ENCODE measurements around the gene HEBP2.
"Not testable (repeated sequence)": the region's sequence is repeated elsewhere in the genome, so short reads cannot be mapped to it uniquely, and the experiment has no call there.

Gene HEBP2

DNA sequence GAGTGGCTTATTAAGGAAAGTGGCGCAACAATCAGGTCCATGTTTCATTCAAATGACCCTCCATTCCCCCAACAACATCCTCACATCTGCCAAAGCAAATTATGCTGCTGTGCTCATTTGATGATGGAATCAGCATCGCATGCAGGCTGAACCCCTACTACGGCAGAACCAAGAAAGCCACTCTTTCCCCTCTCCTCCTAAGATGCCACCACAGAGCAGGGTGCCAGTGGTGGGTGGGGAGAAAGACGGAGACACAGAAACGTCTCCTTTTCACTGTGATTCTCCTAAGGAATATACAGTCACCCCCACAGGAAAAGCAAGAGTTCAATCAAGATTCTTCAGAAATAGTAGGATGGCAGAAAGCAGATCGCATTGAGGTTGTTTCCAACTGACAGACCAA is 17.1 kb downstream of the HEBP2 start:
- no peak overlapping the region for H3K27ac ChIP-seq
- no peak overlapping the region for H3K4me3 ChIP-seq

DNA sequence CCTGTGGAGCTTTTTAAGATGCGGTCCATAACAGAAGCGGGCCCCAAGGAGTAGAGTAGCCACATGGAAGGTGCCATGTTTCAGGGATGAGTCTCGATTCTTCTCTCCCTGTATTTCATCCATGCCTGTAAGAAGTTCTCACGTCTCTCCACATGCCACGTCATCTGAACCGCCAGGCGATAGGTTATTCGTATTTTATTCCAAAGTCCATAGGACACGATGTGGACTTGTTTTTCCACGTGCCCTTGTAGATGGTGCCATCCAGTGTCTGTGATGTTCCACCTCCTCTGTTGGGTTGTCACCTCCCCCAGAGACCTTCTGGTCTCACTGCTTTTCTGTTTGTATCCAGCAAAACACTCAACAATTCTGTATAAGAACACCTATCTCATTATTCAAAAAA is 17.6 kb downstream of the HEBP2 start:
- H3K27ac ChIP-seq = no peak overlapping the region
- no peak overlapping the region for H3K4me3 ChIP-seq

DNA sequence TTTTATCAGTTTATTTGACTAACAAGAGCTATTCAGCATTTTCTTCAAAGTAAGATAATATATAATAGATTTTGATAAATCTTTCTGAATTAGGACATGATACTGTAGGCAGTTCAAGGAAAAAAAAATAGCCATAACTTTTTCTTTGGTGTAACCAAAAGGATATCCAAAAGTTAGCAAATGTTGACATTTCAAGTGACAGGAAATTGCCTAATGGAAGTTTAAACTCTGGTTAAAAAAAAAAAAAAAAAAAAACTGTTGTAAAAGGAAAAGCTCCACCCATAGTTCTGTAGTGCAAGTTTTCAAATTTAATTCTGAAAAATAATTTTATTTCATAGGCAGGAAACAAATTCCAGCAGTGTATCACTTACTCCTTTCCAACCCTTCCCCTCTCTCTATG is 18.8 kb downstream of the HEBP2 start:
- H3K4me3 ChIP-seq = no peak overlapping the region
- H3K27ac ChIP-seq = no peak overlapping the region

DNA sequence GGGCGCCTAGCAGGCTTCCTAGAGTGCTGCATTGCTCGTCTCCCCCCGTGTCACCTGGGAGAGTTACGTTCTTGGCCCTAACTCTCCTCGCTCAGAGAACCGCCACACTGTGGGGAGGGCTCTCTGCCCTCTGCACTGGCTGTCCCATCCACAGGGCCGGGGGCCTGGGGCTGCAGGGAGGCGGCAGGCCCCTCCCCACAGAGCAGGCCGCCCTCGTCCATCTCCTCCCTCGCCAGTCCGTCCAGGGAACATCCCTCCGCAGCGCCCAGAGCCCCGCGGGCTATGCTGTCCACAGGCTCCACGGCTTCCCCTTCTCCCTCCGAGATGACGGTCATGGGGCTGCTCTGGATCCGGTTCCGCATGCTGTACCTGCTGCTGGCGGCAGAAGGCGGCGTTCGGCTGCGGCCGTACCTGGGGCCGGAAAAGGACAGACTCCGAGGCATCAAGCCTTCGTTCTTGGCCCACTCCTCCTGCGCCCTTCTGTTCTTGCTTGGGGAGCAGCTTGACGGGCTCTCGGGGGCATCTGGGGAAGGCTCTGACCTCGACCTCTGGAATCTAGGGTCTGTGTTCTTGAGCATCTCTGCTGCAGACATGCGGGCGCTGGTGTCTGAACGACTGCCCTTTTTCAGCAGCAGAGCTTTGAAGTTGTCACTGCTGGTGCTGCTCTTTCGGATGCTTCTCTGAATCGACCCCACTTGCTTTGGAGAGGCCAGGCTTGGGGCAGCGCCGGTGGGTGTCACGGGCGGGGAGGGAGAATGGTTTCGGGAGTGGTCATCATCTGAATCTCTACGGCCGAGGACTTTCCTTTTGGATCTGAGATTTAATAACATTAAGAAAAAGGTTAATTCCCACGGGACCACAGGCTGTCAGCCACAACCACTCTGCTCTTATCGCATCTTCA is 20.2 kb downstream of the HEBP2 start:
- H3K27ac ChIP-seq = no peak overlapping the region

DNA sequence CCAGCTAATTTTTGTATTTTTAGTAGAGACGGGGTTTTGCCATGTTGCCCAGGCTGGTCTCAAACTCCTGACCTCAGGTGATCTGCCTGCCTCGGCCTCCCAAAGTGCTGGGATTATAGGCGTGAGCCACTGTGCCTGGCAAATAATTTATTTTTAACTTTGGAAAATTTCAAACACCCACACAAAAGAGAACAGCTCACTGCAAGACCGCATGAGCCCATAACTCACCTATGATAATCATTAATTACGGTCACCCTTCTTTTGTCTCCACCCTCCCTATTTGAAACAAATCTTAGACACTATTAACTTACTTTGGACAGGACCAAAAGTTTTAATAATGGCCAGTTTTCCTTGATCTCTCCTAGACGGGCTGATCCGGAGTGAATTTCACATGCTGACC is 21.2 kb downstream of the HEBP2 start:
- not testable (repeated sequence) for H3K4me3 ChIP-seq, H3K27ac ChIP-seq

More for the DNA sequence above, 20.2 kb downstream of the HEBP2 start:
- no peak overlapping the region for H3K4me3 ChIP-seq

DNA sequence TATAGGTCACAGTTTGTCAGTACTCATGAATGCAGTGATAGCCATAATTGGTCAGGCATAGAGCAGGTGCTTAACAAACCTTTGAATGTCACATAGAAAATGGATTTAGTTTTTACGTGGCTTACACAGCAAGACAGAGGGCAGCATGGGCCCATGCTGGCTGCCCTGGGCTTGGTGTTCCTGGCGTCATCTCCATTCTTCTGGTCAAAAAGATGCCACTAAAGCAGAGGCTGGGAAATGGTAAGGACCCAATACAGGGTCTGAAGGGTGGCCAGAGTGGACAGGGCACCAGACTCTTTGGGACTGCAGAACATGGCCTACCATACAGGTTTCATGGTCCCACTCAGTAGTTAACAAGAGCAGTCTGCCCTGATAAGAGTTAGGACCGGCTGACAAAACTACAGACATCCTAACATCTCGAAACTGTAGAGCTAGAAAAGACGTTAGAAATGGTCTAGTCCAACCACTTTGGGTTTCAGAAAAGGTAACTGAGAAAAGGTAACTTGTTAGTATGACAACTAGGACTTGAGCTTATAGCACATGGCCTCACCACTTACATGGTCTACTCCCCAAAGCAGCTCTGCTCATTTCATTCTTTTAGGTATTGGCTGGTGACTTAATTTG is 22.6 kb downstream of the HEBP2 start:
- no peak overlapping the region for H3K4me3 ChIP-seq
- no peak overlapping the region for H3K27ac ChIP-seq

DNA sequence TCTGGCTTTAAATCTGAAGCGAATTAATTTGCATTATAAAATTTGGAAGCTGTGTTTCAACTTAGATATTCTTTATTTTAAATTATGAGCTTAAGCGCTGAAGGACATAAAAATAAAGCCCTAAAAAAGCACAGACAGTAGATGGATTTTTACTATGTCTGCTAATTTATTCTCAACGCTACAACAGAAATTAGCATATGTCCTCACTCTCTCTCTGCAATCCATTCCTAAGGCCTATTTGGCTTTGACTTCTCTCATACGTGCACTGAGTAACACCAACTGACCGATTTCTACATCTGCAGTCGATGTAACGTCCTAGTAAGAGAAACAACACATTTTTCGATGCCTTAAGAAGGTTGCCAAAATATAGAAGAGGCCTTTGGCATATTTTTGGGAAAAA is 23.7 kb downstream of the HEBP2 start:
- Histone ChIP-seq H3K27ac (no peak overlapping the region), H3K4me3 (no peak overlapping the region)

DNA sequence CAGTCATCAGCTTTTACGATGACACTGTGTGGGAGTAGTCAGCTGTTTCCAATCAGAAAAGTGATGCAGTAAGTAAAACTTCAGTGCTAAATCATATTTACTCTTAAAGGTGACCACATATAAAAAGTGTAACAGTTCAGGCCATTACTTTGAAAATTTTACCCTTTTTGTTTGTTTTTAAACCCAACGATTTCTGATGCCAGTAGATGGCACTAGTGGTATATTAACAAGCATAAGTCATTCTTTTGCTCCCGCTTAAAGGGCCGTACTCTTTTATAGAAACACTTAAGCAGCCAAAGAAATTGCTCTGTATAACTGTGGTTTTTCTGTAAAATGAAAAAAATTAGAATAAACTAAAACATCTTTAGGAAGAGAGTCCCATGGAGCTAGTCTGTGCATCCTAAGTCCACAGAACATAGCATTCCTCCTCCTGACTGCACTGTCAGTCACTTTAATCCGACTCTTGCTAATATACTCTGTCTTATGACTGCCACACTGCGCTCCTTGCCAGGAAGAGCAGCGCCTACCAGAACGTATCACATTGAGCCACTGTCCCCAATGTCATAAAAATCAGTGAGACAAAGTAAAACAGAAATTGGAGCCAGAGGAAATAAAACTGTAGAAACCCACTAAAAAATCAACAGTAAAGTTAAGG is 25.0 kb downstream of the HEBP2 start:
- peak overlapping the region in 1 of 21 experiments; percentile 18 for H3K27ac ChIP-seq

DNA sequence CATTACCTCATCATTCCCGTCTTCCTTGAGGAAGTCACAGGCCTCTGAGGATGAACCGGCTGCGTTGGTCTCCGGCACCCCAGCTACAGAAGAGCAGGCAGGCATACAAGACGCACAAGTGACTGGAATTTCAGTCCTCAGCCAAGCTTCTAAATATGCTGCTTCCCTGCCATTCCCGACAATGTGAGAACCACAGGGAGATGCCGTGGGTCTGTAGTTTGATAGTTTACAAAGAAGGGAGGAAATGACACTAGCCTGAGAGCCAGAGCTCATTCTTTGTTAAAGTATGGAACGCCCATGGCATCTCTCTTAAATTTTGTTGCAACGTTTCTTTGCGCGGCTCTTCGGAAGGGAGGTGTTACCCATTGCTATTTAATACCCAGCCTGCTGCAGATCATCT is 25.7 kb downstream of the HEBP2 start:
- Histone ChIP-seq H3K27ac (peak overlapping the region in 1 of 21 experiments; percentile 18), H3K4me3 (no peak overlapping the region)

More for the DNA sequence above, 25.0 kb downstream of the HEBP2 start:
- H3K4me3 ChIP-seq = no peak overlapping the region

DNA sequence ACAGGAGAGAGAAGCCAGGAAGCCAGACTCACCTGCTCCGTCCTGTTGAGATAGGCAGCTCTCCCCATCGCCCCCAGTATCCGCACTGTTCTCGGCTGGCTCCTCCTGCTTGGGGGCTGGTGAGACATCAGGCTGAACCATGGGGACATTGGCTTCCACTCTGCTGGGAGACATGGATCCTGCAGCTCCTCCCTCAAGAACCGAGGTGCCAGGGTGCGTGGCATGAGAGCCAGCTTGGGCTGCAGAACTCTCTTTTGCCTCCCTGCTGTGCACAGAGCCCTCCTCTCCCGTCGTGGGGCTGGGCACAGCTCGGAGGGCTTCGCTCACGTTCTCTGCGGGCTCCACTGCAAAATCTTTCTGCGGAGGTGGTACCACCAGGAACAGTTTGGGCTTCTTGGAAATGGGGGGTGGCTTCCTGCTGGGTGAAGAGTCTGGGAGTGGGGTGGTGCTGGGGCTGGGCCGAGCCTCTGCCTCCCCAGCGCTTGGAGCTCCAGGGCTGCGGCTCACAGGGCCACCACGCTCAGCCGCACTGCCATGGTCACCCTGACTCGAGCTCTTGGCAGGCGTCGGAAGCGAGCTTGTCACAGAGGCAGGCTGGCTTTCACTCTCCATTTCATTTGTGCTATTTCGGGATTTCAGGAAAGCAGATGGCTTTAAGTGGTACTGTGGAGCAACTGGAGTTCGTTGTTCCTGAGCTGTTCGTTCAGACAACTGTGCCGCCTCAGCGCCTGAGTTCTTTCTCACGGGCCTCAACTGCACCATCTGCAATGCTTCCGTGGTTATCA is 26.5 kb downstream of the HEBP2 start:
- Histone ChIP-seq H3K27ac (no peak overlapping the region), H3K4me3 (no peak overlapping the region)

DNA sequence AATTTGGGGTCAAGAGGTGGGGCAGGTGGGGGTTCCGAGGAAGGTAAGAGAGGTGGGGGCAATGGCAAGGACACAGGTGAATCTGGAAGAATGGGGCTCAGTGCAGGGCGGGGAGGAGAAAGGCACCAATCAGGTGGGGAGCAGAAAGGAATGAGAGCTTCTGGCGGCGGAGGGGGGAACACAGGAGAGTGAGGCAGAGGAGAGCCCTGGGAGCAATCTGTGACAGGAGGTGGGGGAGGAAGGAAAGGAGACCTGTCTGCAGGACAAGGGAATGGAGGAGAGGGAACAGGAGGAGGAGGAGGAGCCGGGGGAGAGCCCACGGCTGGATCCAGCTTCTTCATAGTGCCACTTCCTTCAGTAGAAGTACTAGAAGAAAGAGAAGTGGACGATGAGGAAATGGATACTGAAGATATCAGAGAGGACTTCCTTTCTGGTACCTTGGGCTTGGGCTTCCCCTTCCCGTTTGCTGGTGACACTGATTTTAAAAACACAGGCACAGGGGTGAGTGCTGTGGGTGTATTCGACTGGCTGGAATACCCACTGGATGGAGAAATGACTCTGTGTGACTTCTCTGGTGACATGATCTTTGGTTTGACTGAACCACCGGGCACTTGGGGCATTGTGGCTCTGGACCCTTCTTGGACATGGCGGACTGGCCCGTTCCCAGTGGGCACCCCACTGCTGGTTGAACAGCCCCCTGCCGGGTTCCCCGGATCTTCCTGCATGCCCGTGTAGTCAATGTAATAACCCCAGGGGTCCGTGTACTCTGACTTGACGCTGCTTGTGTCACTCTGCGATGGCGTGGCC is 27.4 kb downstream of the HEBP2 start:
- Histone ChIP-seq H3K4me3 (no peak overlapping the region), H3K27ac (peak overlapping the region in 1 of 21 experiments; percentile 25)

DNA sequence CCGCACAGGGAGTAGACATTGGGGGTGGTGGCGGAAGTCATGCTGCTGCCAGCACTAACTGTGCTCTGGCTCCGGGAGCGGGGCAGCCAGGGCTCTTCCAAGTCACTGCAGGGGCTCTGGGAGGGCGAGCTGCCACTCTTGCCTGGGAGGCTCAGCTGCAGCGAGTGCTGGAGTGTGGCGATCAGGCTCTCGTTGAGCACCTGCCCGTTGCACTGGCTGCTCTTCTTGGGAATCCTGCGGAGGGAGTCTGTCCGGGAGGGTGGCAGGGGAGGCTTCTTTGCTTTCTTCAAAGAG is 28.0 kb downstream of the HEBP2 start:
- Histone ChIP-seq H3K4me3 (no peak overlapping the region), H3K27ac (peak overlapping the region in 1 of 21 experiments; percentile 25)

DNA sequence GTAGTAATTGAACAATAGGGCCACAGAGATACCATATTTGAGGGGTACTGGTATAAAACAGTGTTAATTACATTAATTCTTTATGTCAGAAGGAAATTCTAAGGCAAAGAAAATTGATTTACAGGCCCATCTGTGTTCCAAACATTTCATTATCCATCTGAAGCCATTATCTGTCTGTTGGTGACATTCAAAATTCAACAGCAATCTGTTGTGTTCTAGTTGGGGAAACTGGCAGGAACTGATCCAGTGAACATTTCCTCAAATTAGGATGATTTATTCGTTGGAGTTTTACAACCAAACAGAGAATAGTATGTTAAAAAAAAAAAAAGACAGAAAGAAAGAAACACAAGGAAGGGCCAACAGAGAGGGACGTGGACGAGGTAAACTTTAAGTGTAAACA is 30.1 kb downstream of the HEBP2 start:
- H3K4me3 ChIP-seq = no peak overlapping the region
- H3K27ac ChIP-seq = no peak overlapping the region

DNA sequence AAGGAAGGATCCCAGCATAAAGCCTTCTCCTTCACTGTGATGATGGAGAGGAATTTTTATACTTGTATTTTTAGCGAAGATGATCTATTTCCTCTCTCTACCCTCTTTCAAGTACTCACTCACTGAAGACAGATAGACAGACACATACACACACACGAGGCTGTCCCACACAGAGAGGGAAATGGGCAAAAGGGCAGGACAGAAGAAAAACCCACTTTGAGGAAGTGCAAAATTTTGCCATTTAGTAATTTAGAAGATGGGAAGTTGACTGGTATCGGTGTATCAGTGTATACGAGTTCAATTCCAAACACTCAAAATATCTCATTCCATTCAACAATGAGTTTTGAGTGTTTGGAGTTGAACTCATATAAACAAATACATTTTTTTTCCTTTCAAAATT is 30.9 kb downstream of the HEBP2 start:
- Histone ChIP-seq H3K27ac (no peak overlapping the region), H3K4me3 (no peak overlapping the region)

DNA sequence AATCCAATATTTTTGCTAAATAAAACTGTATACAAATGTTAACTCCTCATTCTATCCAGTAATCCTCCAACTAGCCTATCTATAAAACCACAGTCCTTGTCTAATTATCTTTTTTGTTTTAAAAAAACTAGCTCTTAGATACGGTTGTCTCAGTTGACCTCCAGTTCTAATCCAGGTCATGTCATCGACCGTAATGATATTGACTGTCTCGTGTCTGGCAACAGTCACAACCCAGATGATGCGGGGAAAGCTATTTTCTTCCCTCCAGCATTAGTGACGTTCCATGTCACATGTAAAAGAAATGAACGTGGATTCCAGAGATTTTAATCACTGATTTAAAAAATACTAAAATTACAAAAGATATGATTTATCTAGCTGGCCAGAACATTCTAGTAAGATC is 35.5 kb downstream of the HEBP2 start:
- Histone ChIP-seq H3K4me3 (no peak overlapping the region), H3K27ac (no peak overlapping the region)

DNA sequence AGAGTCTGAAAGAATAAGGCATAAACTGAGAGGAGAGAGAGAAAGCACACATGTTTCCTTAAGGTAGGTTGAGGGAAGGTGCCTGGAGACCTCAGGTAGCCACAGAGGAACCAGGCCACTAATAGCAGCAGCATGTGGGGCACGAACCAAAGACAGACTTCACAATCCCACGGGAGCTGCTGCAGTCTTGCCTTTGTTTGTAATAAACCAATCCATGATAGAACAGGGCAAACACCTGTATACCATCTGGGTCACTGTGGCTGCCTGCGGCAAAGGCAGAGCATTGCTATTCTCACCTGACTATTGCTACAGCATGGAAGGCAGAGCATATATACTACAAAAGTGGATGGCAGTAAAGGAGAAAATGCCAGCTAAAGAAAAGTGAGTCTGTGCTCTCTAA is 36.3 kb downstream of the HEBP2 start:
- H3K27ac ChIP-seq = no peak overlapping the region
- no peak overlapping the region for H3K4me3 ChIP-seq

DNA sequence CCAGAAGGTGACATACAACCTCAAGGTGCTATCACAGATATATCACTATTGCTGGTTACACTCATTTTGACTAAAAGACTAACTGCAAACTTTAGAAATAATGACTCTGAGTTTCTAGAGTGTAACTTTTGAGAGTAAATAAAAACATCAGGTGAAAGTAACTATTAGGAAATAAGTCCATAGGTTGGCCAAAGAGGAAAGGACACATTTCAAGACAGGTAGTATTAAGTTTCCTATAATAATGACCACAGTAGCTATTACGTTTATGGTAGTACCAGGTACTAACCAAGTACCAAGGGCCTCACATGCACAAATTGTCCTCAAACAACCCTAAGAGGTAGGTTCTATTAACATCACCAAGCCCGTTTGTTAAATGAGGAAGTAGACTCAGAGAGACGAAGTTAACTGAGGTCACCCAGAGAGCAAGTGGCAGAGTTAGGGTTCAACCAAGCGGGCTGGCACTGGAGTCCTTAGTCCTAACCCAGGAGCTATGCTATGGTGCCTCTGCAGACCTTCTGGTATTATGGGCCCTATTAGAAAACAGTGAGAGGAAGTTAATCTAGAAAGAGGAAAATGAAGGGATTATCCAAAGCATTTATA is 36.8 kb downstream of the HEBP2 start:
- no peak overlapping the region for H3K27ac ChIP-seq

DNA sequence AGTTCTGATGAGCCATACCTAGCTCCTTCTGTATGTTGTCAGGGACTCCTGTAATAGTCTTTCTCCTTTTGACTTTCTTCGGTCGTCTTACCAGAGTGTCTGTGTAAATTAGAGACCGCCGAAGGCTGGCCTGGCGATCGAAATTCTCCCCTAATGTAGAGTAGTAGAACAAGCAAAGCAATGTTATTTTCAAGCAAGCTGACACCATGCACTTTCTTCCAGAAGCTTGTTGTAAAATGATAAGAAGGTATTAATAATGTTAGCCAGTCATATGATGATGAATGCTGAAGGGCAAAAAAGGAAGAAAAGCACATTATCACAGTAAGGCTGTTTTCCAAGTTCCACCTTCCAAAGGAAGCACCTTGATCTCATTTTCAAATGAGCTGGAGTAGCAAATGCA is 37.9 kb downstream of the HEBP2 start:
- no peak overlapping the region for H3K27ac ChIP-seq

More for the DNA sequence above, 36.8 kb downstream of the HEBP2 start:
- H3K4me3 ChIP-seq = no peak overlapping the region

DNA sequence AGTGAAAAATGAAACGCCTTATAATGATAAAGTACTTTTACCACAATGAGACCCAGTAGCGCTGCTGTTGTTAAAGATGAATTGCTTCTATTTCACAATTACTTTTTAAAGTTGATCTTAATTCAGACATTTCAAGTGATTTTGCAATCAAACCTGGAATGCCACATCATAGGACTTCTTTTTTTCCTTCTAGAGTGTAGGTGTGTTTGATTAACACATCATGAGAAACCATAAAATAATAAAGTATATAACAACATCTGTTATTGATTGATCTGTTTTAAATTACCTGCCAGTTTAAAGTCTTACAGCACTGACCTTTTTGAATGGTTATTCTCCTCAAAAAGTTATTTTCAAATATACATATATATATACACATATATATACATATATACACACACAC is 38.6 kb downstream of the HEBP2 start:
- Histone ChIP-seq H3K4me3 (no peak overlapping the region), H3K27ac (no peak overlapping the region)

More for the DNA sequence above, 37.9 kb downstream of the HEBP2 start:
- H3K4me3 ChIP-seq = no peak overlapping the region

Measured in skin epidermis (tissue), 12 donors.